ENCODE data around the gene IBTK.
"Not testable (repeated sequence)": the region's sequence is repeated elsewhere in the genome, so short reads cannot be mapped to it uniquely, and the experiment has no call there.

IBTK gene

GRCh38 chr6:82142524-82142923 is 105.0 kb downstream of the IBTK start:
- DNase-seq (ENCODE audit: low read depth) = no peak
- H3K4me3 ChIP-seq (ENCODE audit: low read length) = no peak overlapping the region
- no peak for TF ChIP-seq CTCF (conservative IDR thresholded peaks at IDR 0.05; ENCODE audit: low read length)

GRCh38 chr6:82138075-82138791 is 109.3 kb downstream of the IBTK start:
- TF ChIP-seq CTCF (conservative IDR thresholded peaks at IDR 0.05; ENCODE audit: low read length) = no peak
- no peak for DNase-seq (ENCODE audit: low read depth)
- H3K4me3 ChIP-seq (ENCODE audit: low read length) = no peak overlapping the region

- TF ChIP-seq CTCF (conservative IDR thresholded peaks at IDR 0.05; ENCODE audit: low read length) = no peak
- no peak overlapping the region for H3K4me3 ChIP-seq (ENCODE audit: low read length)
- no peak for DNase-seq (ENCODE audit: low read depth)
These were observed 116.1 kb downstream of the IBTK start for GRCh38 chr6:82131441-82131840.

- no peak for DNase-seq (ENCODE audit: low read depth)
- no peak for TF ChIP-seq CTCF (conservative IDR thresholded peaks at IDR 0.05; ENCODE audit: low read length)
- H3K4me3 ChIP-seq (ENCODE audit: low read length) = no peak overlapping the region
These were observed 117.7 kb downstream of the IBTK start for GRCh38 chr6:82129797-82130196.

- DNase-seq (ENCODE audit: low read depth); H3K4me3 ChIP-seq (ENCODE audit: low read length): not testable (repeated sequence)
These were observed 118.6 kb downstream of the IBTK start for GRCh38 chr6:82128973-82129372.

GRCh38 chr6:82123632-82124031 is 123.9 kb downstream of the IBTK start:
- no peak for TF ChIP-seq CTCF (conservative IDR thresholded peaks at IDR 0.05; ENCODE audit: low read length)
- no peak overlapping the region for H3K4me3 ChIP-seq (ENCODE audit: low read length)
- no peak for DNase-seq (ENCODE audit: low read depth)
